PFSK-1 (cell line): ENCODE measurements around the gene CHRNA1.

Experiments
- FOXP2 ChIP-seq: optimal IDR thresholded peaks from 2 replicates; pipeline ENCODE3; 2011; ENCODE audit warnings: borderline replicate concordance, control low read depth, inconsistent platforms; ENCODE audit not compliant: insufficient read depth; ENCODE audit errors: extremely low read length, extremely low read depth
- POLR2AphosphoS5 ChIP-seq: IDR thresholded peaks from 2 replicates; pipeline ENCODE4 v1.6.1; 2012; ENCODE audit warnings: low read depth, mild to moderate bottlenecking, control low read depth, low read length, moderate library complexity
- SIN3A ChIP-seq: IDR thresholded peaks from 2 replicates; pipeline ENCODE4 v1.6.1; 2012; ENCODE audit warnings: mild to moderate bottlenecking, low read length, moderate library complexity, borderline replicate concordance; ENCODE audit not compliant: insufficient read depth
- TAF1 ChIP-seq: IDR thresholded peaks from 2 replicates; pipeline ENCODE4 v1.6.1; 2012; ENCODE audit warnings: low read length, control low read depth, borderline replicate concordance; ENCODE audit not compliant: insufficient read depth
- TF ChIP-seq, protein P1 (sequence below), 2 experiments: IDR thresholded peaks; 2 replicates each; pipeline versions ENCODE4 v1.6.1 to v1.8.0; 2011 to 2012; ENCODE audit warnings: low read depth in 2 of 2, low read length in 2 of 2, control low read depth in 1 of 2, inconsistent platforms in 1 of 2, mild to moderate bottlenecking in 1 of 2, moderate library complexity in 1 of 2; ENCODE audit not compliant: insufficient read depth in 1 of 2

DNA sequence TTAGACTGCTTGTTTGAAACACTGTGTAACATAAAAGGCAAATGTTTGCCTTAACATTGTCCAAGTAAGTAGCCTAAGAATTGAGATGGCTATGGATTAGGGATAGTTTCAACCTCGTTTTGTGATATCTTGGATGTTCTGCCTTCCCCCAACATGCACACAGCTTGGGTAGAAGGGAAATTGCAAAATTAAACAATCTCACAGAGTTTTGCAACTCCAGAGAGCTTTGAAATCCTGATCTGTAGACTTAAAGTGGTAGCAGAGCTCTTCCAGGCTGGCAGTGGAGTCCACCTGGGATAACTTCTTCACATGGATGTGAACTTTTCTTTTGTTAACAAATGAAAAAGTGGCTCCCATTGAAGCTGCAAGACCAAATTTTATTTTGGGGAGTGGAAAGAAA lies 59.6 kb downstream of the CHRNA1 start:
- no peak for TF ChIP-seq POLR2AphosphoS5
- TF ChIP-seq TAF1 = no peak
- TF ChIP-seq, protein P1, sequence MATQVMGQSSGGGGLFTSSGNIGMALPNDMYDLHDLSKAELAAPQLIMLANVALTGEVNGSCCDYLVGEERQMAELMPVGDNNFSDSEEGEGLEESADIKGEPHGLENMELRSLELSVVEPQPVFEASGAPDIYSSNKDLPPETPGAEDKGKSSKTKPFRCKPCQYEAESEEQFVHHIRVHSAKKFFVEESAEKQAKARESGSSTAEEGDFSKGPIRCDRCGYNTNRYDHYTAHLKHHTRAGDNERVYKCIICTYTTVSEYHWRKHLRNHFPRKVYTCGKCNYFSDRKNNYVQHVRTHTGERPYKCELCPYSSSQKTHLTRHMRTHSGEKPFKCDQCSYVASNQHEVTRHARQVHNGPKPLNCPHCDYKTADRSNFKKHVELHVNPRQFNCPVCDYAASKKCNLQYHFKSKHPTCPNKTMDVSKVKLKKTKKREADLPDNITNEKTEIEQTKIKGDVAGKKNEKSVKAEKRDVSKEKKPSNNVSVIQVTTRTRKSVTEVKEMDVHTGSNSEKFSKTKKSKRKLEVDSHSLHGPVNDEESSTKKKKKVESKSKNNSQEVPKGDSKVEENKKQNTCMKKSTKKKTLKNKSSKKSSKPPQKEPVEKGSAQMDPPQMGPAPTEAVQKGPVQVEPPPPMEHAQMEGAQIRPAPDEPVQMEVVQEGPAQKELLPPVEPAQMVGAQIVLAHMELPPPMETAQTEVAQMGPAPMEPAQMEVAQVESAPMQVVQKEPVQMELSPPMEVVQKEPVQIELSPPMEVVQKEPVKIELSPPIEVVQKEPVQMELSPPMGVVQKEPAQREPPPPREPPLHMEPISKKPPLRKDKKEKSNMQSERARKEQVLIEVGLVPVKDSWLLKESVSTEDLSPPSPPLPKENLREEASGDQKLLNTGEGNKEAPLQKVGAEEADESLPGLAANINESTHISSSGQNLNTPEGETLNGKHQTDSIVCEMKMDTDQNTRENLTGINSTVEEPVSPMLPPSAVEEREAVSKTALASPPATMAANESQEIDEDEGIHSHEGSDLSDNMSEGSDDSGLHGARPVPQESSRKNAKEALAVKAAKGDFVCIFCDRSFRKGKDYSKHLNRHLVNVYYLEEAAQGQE (IDR thresholded peaks at IDR 0.05; ENCODE audit: insufficient read depth in 1 of 2, low read depth in 2 of 2, low read length in 2 of 2) = no peak
- no peak for TF ChIP-seq FOXP2
- no peak for TF ChIP-seq SIN3A
